ENCODE measurements around the gene VCX2.

DNA sequence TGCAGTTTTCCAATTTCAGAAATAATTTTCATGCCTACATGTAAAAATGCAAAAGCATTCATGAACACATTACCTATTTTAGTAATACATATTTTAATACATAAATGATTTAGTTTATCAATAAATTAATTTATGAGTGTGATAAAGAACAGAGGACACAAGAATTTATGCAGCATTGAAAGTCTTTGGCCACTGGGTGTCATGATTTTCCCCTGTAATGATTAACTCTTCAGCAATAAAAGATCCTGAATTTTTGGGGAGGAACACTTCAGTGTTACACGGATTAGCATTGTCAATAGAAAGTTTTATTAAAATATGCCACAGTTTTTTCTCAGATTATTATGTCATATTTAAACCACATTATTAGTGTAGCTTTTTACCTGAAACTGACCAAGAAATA lies 8.6 kb upstream of the VCX2 start:
- TF ChIP-seq, protein P1, sequence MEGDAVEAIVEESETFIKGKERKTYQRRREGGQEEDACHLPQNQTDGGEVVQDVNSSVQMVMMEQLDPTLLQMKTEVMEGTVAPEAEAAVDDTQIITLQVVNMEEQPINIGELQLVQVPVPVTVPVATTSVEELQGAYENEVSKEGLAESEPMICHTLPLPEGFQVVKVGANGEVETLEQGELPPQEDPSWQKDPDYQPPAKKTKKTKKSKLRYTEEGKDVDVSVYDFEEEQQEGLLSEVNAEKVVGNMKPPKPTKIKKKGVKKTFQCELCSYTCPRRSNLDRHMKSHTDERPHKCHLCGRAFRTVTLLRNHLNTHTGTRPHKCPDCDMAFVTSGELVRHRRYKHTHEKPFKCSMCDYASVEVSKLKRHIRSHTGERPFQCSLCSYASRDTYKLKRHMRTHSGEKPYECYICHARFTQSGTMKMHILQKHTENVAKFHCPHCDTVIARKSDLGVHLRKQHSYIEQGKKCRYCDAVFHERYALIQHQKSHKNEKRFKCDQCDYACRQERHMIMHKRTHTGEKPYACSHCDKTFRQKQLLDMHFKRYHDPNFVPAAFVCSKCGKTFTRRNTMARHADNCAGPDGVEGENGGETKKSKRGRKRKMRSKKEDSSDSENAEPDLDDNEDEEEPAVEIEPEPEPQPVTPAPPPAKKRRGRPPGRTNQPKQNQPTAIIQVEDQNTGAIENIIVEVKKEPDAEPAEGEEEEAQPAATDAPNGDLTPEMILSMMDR (IDR thresholded peaks at IDR 0.05; ENCODE audit: borderline replicate concordance, extremely low read depth, low read length, poor library complexity, severe bottlenecking), result no peak
- no peak for TF ChIP-seq EZH2 (IDR thresholded peaks at IDR 0.05; ENCODE audit: borderline replicate concordance, low read depth, low read length, severe bottlenecking)

Measured in DND-41 (cell line).